Cardiac muscle cell (in vitro differentiated cells and primary cell): Measurements from ENCODE around the gene DSTYK. TPM values are rescaled to one million over a fixed set of nuclear protein-coding genes. Genes with fewer than 3 reads are reported as not detected.

Experiments used
- DNase-seq, 2 donors: peaks; one replicate each; pipeline versions ENCODE4 v3.0.0 to v3.0.0-alpha.2; 2010 to 2017; ENCODE audit warnings: low read depth in 1 of 2, low spot score in 1 of 2
- H3K27ac ChIP-seq: fragments of 200-600 bp; sonication (generic); 2 replicates; pipeline ENCODE4 v1.5.1; 2016
- H3K27me3 ChIP-seq: fragments of 200-600 bp; sonication (generic); 2 replicates; pipeline ENCODE4 v1.6.0; 2016; ENCODE audit warnings: control low read depth
- H3K36me3 ChIP-seq: fragments of 200-600 bp; sonication (generic); 2 replicates; pipeline ENCODE4 v1.5.1; 2016; ENCODE audit warnings: control low read depth
- H3K4me1 ChIP-seq: fragments of 200-600 bp; sonication (generic); 2 replicates; pipeline ENCODE4 v1.8.1; 2017; ENCODE audit warnings: low read depth, mild to moderate bottlenecking, mixed run types
- H3K4me3 ChIP-seq: fragments of 200-600 bp; sonication (generic); 2 replicates; pipeline ENCODE4 v1.5.1; 2016; ENCODE audit warnings: mild to moderate bottlenecking
- H3K9me3 ChIP-seq: fragments of 200-600 bp; sonication (generic); 2 replicates; pipeline ENCODE4 v1.5.1; 2017; ENCODE audit warnings: low read depth, mild to moderate bottlenecking, control low read depth
- polyA plus RNA-seq: library from polyadenylated mRNA; unstranded; fragments of >200 nt; fragmentation: Nextera tagmentation; extraction: Ambion mirVana; gene quantifications from 2 replicates; pipeline ENCODE4 v1.2.1, GENCODE V29; 2016
- total RNA-seq: library from RNA; depleted of rRNA; stranded (reverse); fragments of >200 nt; gene quantifications from 2 replicates; pipeline ENCODE4 v1.2.3, GENCODE V29; 2016
- TF ChIP-seq, protein P1 (sequence below): IDR thresholded peaks from 2 replicates; pipeline ENCODE4 v1.5.1; 2012; ENCODE audit warnings: low read depth, mild to moderate bottlenecking, low read length

The DSTYK gene
- total and polyA plus RNA-seq, 2 experiments from 2014 or later: 7.8 to 13.5 TPM

DNA sequence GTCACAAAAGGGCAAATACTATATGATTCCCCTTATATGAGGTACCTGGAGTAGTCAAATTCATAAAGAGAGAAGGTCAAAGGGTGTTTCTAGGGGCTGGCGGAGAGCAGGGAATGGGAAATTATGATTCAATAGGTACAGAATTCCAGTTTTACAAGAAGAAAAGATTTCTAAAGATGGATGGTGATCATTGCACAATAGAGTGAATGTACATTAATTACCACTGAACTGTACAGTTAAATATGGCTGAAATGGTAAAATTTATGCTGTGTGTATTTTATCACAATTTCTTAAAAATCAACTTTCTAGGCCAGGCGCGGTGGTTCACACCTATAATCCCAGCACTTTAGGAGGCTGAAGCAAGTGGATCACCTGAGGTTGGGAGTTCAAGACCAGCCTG is 109.1 kb downstream of the DSTYK start:
- Histone ChIP-seq H3K4me1 (no peaks in the 10 kb centered on the region), H3K36me3 (peaks cover 59% of the 10 kb centered on the region), H3K27me3 (no peaks in the 10 kb centered on the region), H3K4me3 (no peak overlapping the region), H3K9me3 (no peaks in the 10 kb centered on the region), H3K27ac (no peak overlapping the region)
- no peak for DNase-seq
- TF ChIP-seq, protein P1, sequence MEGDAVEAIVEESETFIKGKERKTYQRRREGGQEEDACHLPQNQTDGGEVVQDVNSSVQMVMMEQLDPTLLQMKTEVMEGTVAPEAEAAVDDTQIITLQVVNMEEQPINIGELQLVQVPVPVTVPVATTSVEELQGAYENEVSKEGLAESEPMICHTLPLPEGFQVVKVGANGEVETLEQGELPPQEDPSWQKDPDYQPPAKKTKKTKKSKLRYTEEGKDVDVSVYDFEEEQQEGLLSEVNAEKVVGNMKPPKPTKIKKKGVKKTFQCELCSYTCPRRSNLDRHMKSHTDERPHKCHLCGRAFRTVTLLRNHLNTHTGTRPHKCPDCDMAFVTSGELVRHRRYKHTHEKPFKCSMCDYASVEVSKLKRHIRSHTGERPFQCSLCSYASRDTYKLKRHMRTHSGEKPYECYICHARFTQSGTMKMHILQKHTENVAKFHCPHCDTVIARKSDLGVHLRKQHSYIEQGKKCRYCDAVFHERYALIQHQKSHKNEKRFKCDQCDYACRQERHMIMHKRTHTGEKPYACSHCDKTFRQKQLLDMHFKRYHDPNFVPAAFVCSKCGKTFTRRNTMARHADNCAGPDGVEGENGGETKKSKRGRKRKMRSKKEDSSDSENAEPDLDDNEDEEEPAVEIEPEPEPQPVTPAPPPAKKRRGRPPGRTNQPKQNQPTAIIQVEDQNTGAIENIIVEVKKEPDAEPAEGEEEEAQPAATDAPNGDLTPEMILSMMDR: no peak

DNA sequence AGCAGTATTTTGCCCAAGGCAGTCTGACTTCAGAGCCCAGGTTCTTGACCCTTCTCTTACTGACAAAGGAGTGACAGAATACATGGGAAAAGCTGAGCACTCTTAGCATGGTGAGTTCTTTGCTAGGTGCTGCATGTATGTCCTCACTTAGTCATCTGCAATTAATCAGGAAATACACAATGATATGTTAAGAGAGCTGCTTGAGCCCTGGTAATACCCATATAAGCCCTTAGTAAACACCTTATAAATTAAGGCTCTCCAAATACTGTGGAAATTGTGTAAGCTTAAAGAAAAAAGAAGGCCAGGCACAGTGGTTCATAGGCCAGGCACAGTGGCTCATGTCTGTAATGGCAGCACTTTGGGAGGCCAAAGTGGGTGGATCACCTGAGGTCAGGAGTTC is 113.3 kb downstream of the DSTYK start:
- peaks cover 80% of the 10 kb centered on the region for H3K36me3 ChIP-seq
- TF ChIP-seq, protein P1: no peak
- no peak for DNase-seq

GRCh38 chr1:205095422-205095821 is 116.1 kb downstream of the DSTYK start:
- Histone ChIP-seq H3K4me1 (no peaks in the 10 kb centered on the region), H3K36me3 (peaks cover 66% of the 10 kb centered on the region), H3K9me3 (no peaks in the 10 kb centered on the region), H3K27ac (no peak overlapping the region), H3K27me3 (no peaks in the 10 kb centered on the region), H3K4me3 (no peak overlapping the region)
- TF ChIP-seq, protein P1: no peak
- DNase-seq: no peak

More for the DNA sequence above, 113.3 kb downstream of the DSTYK start:
- Histone ChIP-seq H3K27ac (no peak overlapping the region), H3K4me3 (no peak overlapping the region), H3K9me3 (no peaks in the 10 kb centered on the region), H3K27me3 (no peaks in the 10 kb centered on the region), H3K4me1 (no peaks in the 10 kb centered on the region)

Other genes starting within 250 kb of the DSTYK start
- gene CNTN2, start 168.5 kb downstream of the DSTYK start, total RNA-seq: 0.35 TPM in 1 of 2 replicates, not detected in the other
- 0.06 TPM in 1 of 2 replicates, not detected in the other for gene CNTN2, start 168.5 kb downstream of the DSTYK start, polyA plus RNA-seq
- gene TMEM81, start 127.2 kb downstream of the DSTYK start, total RNA-seq: 2.1 and 2.2 TPM in 2 replicates
- gene TMEM81, start 127.2 kb downstream of the DSTYK start, polyA plus RNA-seq: 1.1 and 2.1 TPM in 2 replicates
- gene RBBP5, start 89.7 kb downstream of the DSTYK start, total RNA-seq: 8.1 and 12.4 TPM in 2 replicates
- gene RBBP5, start 89.7 kb downstream of the DSTYK start, polyA plus RNA-seq: 9.2 and 15.0 TPM in 2 replicates
- 10.9 and 11.9 TPM in 2 replicates for gene TMCC2, start 16.2 kb upstream of the DSTYK start, total RNA-seq
- gene TMCC2, start 16.2 kb upstream of the DSTYK start, polyA plus RNA-seq: 6.3 and 9.0 TPM in 2 replicates
- gene NUAK2, start 110.0 kb upstream of the DSTYK start, total RNA-seq: 3.4 and 4.3 TPM in 2 replicates
- 2.1 and 3.4 TPM in 2 replicates for gene NUAK2, start 110.0 kb upstream of the DSTYK start, polyA plus RNA-seq
- gene KLHDC8A, start 145.2 kb upstream of the DSTYK start, total RNA-seq: 0.18 and 0.71 TPM in 2 replicates
- 1.2 TPM in 1 of 2 replicates, not detected in the other for gene KLHDC8A, start 145.2 kb upstream of the DSTYK start, polyA plus RNA-seq
- not detected in 2 replicates for gene LEMD1, start 210.4 kb upstream of the DSTYK start, total RNA-seq
- not detected in 2 replicates for gene LEMD1, start 210.4 kb upstream of the DSTYK start, polyA plus RNA-seq
- gene BLACAT1, start 244.3 kb upstream of the DSTYK start, total RNA-seq: 0.56 and 0.66 TPM in 2 replicates
- 0.86 TPM in 1 of 2 replicates, not detected in the other for gene BLACAT1, start 244.3 kb upstream of the DSTYK start, polyA plus RNA-seq